ENCODE data around the gene SMAD3.
A peak's percentile ranks its signal among the peaks of the same experiment; 100 is the strongest.
"Not testable (repeated sequence)": the region's sequence is repeated elsewhere in the genome, so short reads cannot be mapped to it uniquely, and the experiment has no call there.

The SMAD3 gene

GRCh38 chr15:67153044-67153443, 87.6 kb downstream of the SMAD3 start:
- POLR2A ChIA-PET; H3K4me3 ChIP-seq (ENCODE audit: control insufficient read depth in 1 of 7, extremely low read depth in 1 of 7, insufficient read depth in 4 of 7, low read depth in 2 of 7, low read length in 6 of 7); H3K27ac ChIP-seq (ENCODE audit: insufficient read depth in 1 of 2, low read depth in 1 of 2, low read length in 2 of 2, poor library complexity in 1 of 2, severe bottlenecking in 2 of 2); CTCF ChIA-PET; H3K9me3 ChIP-seq (ENCODE audit: control extremely low read depth in 1 of 5, control insufficient read depth in 4 of 5, insufficient read depth in 2 of 5, low read depth in 1 of 5, low read length in 4 of 5); H3K27me3 ChIP-seq (replicated peaks in 2 of 5; ENCODE audit: control insufficient read depth in 4 of 5, insufficient read depth in 5 of 5, low read length in 4 of 5); H3K36me3 ChIP-seq (ENCODE audit: control insufficient read depth in 4 of 4, insufficient read depth in 4 of 4, low read length in 3 of 4); DNase-seq: not testable (repeated sequence)
- H3K4me1 ChIP-seq (ENCODE audit: control extremely low read depth in 1 of 4, control insufficient read depth in 4 of 4, insufficient read depth in 4 of 4, low read length in 3 of 4): peaks cover 6 to 36% (median 33%) of the 10 kb centered on the region in 4 experiments
- 98% methylated on average over 6 of the region's 6 CpGs for WGBS (ENCODE audit: insufficient coverage)

DNA sequence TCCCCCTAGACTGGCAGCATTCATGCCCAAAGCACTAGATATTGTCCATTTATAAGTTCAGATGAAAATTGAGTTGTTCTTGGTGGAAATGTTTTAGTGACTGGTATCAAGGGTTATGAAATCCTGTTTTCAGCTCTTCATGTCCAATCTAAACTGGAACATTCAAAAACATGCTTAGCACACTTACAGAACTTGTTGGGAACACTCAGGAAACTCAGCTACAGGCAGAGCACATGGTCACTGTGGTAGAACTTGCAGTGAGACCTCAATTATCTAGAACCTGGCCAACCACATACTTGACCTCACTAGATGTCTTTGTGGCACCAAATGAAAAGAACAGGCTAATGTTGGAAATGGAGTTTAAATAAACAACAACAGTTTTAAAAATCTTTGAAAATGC, 88.8 kb downstream of the SMAD3 start:
- Histone ChIP-seq H3K4me1 (ENCODE audit: control extremely low read depth in 1 of 4, control insufficient read depth in 4 of 4, insufficient read depth in 4 of 4, low read length in 3 of 4) (peaks cover 2 to 31% (median 28%) of the 10 kb centered on the region in 4 experiments), H3K36me3 (ENCODE audit: control insufficient read depth in 4 of 4, insufficient read depth in 4 of 4, low read length in 3 of 4) (peaks cover 0 to 7% (median 3%) of the 10 kb centered on the region in 4 experiments), H3K4me3 (ENCODE audit: control insufficient read depth in 1 of 7, extremely low read depth in 1 of 7, insufficient read depth in 4 of 7, low read depth in 2 of 7, low read length in 6 of 7) (no peak overlapping the region), H3K9me3 (ENCODE audit: control extremely low read depth in 1 of 5, control insufficient read depth in 4 of 5, insufficient read depth in 2 of 5, low read depth in 1 of 5, low read length in 4 of 5) (no peaks in the 10 kb centered on the region), H3K27ac (ENCODE audit: insufficient read depth in 1 of 2, low read depth in 1 of 2, low read length in 2 of 2, poor library complexity in 1 of 2, severe bottlenecking in 2 of 2) (no peak overlapping the region), H3K27me3 (replicated peaks in 2 of 5; ENCODE audit: control insufficient read depth in 4 of 5, insufficient read depth in 5 of 5, low read length in 4 of 5) (no peaks in the 10 kb centered on the region)
- CTCF ChIA-PET: no interaction called here
- POLR2A ChIA-PET: no interaction called here
- no peak for DNase-seq

DNA sequence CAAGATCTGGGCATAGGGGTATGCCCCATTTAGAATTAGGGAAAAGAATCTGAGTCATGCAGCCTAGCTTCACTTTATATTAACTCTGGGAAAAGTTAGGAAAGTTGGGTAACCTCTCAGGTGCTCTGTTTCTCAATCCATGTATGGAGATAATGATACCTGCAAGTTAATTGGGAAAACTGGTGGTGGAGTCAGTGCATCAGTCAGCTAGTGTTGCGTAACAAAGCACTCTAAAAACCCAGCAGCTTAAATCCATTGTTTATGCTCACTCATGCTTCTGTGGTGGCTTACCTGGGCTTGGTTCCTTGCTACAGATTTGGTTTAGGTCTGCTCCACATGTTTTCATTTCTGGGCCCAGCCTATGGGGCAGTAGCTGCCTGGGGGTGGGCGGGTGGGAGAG, 91.0 kb downstream of the SMAD3 start:
- ChIA-PET POLR2A (interaction anchor here (0.6 kb wide), 1 partner anchor 150 kb away, joined by 3 read pairs; no protein-coding TSS in a partner anchor), CTCF (interaction anchor here (0.6 to 1.5 kb wide), 2 partner anchors 14 to 91 kb away, joined by 4 to 5 read pairs; partner anchors contain the start of gene SMAD3)
- H3K36me3 ChIP-seq (ENCODE audit: control insufficient read depth in 4 of 4, insufficient read depth in 4 of 4, low read length in 3 of 4): peaks cover 0 to 7% (median 3%) of the 10 kb centered on the region in 4 experiments
- no peaks in the 10 kb centered on the region for H3K9me3 ChIP-seq (ENCODE audit: control extremely low read depth in 1 of 5, control insufficient read depth in 4 of 5, insufficient read depth in 2 of 5, low read depth in 1 of 5, low read length in 4 of 5)
- no peak for DNase-seq
- H3K27me3 ChIP-seq (replicated peaks in 2 of 5; ENCODE audit: control insufficient read depth in 4 of 5, insufficient read depth in 5 of 5, low read length in 4 of 5): no peaks in the 10 kb centered on the region
- WGBS (ENCODE audit: insufficient coverage): no CpG with 5 or more reads among the region's 2 CpGs
- H3K27ac ChIP-seq (ENCODE audit: insufficient read depth in 1 of 2, low read depth in 1 of 2, low read length in 2 of 2, poor library complexity in 1 of 2, severe bottlenecking in 2 of 2): no peak overlapping the region
- H3K4me3 ChIP-seq (ENCODE audit: control insufficient read depth in 1 of 7, extremely low read depth in 1 of 7, insufficient read depth in 4 of 7, low read depth in 2 of 7, low read length in 6 of 7): no peak overlapping the region
- H3K4me1 ChIP-seq (ENCODE audit: control extremely low read depth in 1 of 4, control insufficient read depth in 4 of 4, insufficient read depth in 4 of 4, low read length in 3 of 4): peaks cover 0 to 20% (median 16%) of the 10 kb centered on the region in 4 experiments

- no peak overlapping the region for H3K27ac ChIP-seq (ENCODE audit: insufficient read depth in 1 of 2, low read depth in 1 of 2, low read length in 2 of 2, poor library complexity in 1 of 2, severe bottlenecking in 2 of 2)
- no peaks in the 10 kb centered on the region for H3K9me3 ChIP-seq (ENCODE audit: control extremely low read depth in 1 of 5, control insufficient read depth in 4 of 5, insufficient read depth in 2 of 5, low read depth in 1 of 5, low read length in 4 of 5)
- H3K4me3 ChIP-seq (ENCODE audit: control insufficient read depth in 1 of 7, extremely low read depth in 1 of 7, insufficient read depth in 4 of 7, low read depth in 2 of 7, low read length in 6 of 7): no peak overlapping the region
- peaks cover 0 to 7% (median 3%) of the 10 kb centered on the region in 4 experiments for H3K36me3 ChIP-seq (ENCODE audit: control insufficient read depth in 4 of 4, insufficient read depth in 4 of 4, low read length in 3 of 4)
- ChIA-PET CTCF (interaction anchor here (1.5 kb wide), 1 partner anchor 14 kb away, joined by 5 read pairs; no protein-coding TSS in a partner anchor), POLR2A (interaction anchor here (0.6 kb wide), 1 partner anchor 149 kb away, joined by 3 read pairs; no protein-coding TSS in a partner anchor)
- H3K4me1 ChIP-seq (ENCODE audit: control extremely low read depth in 1 of 4, control insufficient read depth in 4 of 4, insufficient read depth in 4 of 4, low read length in 3 of 4): peaks cover 0 to 22% (median 19%) of the 10 kb centered on the region in 4 experiments
- 83% methylated on average over 1 of the region's 3 CpGs for WGBS (ENCODE audit: insufficient coverage)
- H3K27me3 ChIP-seq (replicated peaks in 2 of 5; ENCODE audit: control insufficient read depth in 4 of 5, insufficient read depth in 5 of 5, low read length in 4 of 5): no peaks in the 10 kb centered on the region
- DNase-seq: no peak
Measured at GRCh38 chr15:67156834-67157233, 91.4 kb downstream of the SMAD3 start.

- POLR2A ChIA-PET: no interaction called here
- H3K27me3 ChIP-seq (replicated peaks in 2 of 5; ENCODE audit: control insufficient read depth in 4 of 5, insufficient read depth in 5 of 5, low read length in 4 of 5): no peaks in the 10 kb centered on the region
- H3K36me3 ChIP-seq (ENCODE audit: control insufficient read depth in 4 of 4, insufficient read depth in 4 of 4, low read length in 3 of 4): peaks cover 0 to 7% (median 3%) of the 10 kb centered on the region in 4 experiments
- peak overlapping the region in 1 of 7 experiments; percentile 34 for H3K4me3 ChIP-seq (ENCODE audit: control insufficient read depth in 1 of 7, extremely low read depth in 1 of 7, insufficient read depth in 4 of 7, low read depth in 2 of 7, low read length in 6 of 7)
- H3K4me1 ChIP-seq (ENCODE audit: control extremely low read depth in 1 of 4, control insufficient read depth in 4 of 4, insufficient read depth in 4 of 4, low read length in 3 of 4): peaks cover 0 to 22% (median 19%) of the 10 kb centered on the region in 4 experiments
- H3K27ac ChIP-seq (ENCODE audit: insufficient read depth in 1 of 2, low read depth in 1 of 2, low read length in 2 of 2, poor library complexity in 1 of 2, severe bottlenecking in 2 of 2): no peak overlapping the region
- no peak for DNase-seq
- H3K9me3 ChIP-seq (ENCODE audit: control extremely low read depth in 1 of 5, control insufficient read depth in 4 of 5, insufficient read depth in 2 of 5, low read depth in 1 of 5, low read length in 4 of 5): no peaks in the 10 kb centered on the region
- CTCF ChIA-PET: no interaction called here
- WGBS (ENCODE audit: insufficient coverage): 36% methylated on average over 7 of the region's 8 CpGs
Measured at GRCh38 chr15:67157521-67158252, 92.3 kb downstream of the SMAD3 start.

DNA sequence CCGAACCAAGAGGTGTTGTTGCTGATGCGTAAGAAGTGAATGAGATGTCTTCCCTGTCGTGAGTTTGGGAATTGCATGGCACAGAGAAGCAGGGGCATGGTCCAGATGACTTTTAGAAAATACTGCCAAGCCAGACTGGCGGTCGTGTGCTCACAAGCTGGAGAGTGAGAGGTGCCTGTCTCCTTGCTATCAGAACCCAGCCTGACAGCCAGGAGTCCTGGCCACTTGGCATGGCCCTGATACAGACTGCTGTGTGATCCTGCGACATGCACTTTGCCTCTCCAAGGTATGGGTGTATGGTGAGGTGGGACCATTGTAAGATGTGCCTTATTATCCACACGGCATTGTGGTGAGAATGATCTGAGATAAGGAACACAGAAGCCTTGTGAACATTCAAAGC, 93.0 kb downstream of the SMAD3 start:
- CTCF ChIA-PET: no interaction called here
- 97% methylated on average over 7 of the region's 7 CpGs for WGBS (ENCODE audit: insufficient coverage)
- no peaks in the 10 kb centered on the region for H3K27me3 ChIP-seq (replicated peaks in 2 of 5; ENCODE audit: control insufficient read depth in 4 of 5, insufficient read depth in 5 of 5, low read length in 4 of 5)
- no peak overlapping the region for H3K27ac ChIP-seq (ENCODE audit: insufficient read depth in 1 of 2, low read depth in 1 of 2, low read length in 2 of 2, poor library complexity in 1 of 2, severe bottlenecking in 2 of 2)
- peaks cover 0 to 7% (median 3%) of the 10 kb centered on the region in 4 experiments for H3K36me3 ChIP-seq (ENCODE audit: control insufficient read depth in 4 of 4, insufficient read depth in 4 of 4, low read length in 3 of 4)
- POLR2A ChIA-PET: no interaction called here
- H3K9me3 ChIP-seq (ENCODE audit: control extremely low read depth in 1 of 5, control insufficient read depth in 4 of 5, insufficient read depth in 2 of 5, low read depth in 1 of 5, low read length in 4 of 5): no peaks in the 10 kb centered on the region
- H3K4me1 ChIP-seq (ENCODE audit: control extremely low read depth in 1 of 4, control insufficient read depth in 4 of 4, insufficient read depth in 4 of 4, low read length in 3 of 4): peaks cover 0 to 22% (median 19%) of the 10 kb centered on the region in 4 experiments
- no peak overlapping the region for H3K4me3 ChIP-seq (ENCODE audit: control insufficient read depth in 1 of 7, extremely low read depth in 1 of 7, insufficient read depth in 4 of 7, low read depth in 2 of 7, low read length in 6 of 7)
- no peak for DNase-seq

DNA sequence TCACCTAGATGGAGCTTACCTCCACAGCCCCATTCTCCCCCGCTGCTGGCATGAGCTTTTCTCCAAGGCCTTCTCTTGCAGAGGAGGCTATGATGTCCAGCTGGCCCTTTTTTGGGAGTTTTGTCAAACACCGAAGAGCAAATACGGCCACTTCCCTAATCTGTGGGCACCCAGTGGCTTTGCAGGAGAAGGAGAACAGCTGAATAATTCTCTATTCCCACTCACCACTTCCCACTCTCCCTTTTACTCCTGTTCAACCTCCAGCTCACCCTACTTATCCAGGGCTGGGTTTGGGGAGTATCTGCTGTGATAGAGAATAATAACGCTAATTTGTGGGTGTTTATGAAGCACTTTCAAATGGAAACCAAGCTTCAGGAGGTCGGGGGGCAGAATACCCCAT, 96.0 kb downstream of the SMAD3 start:
- H3K27ac ChIP-seq (ENCODE audit: insufficient read depth in 1 of 2, low read depth in 1 of 2, low read length in 2 of 2, poor library complexity in 1 of 2, severe bottlenecking in 2 of 2): no peak overlapping the region
- POLR2A ChIA-PET: interaction anchor here (0.6 kb wide), 1 partner anchor 89 kb away, joined by 3 read pairs; no protein-coding TSS in a partner anchor
- CTCF ChIA-PET: interaction anchor here (0.7 to 1.3 kb wide), 4 partner anchors 20 to 91 kb away, joined by 3 to 4 read pairs (median 4); no protein-coding TSS in a partner anchor

More for the DNA sequence above, 96.0 kb downstream of the SMAD3 start:
- Histone ChIP-seq H3K4me3 (ENCODE audit: control insufficient read depth in 1 of 7, extremely low read depth in 1 of 7, insufficient read depth in 4 of 7, low read depth in 2 of 7, low read length in 6 of 7) (no peak overlapping the region), H3K36me3 (ENCODE audit: control insufficient read depth in 4 of 4, insufficient read depth in 4 of 4, low read length in 3 of 4) (peaks cover 0 to 21% (median 8%) of the 10 kb centered on the region in 4 experiments), H3K4me1 (ENCODE audit: control extremely low read depth in 1 of 4, control insufficient read depth in 4 of 4, insufficient read depth in 4 of 4, low read length in 3 of 4) (peaks cover 0 to 22% (median 19%) of the 10 kb centered on the region in 4 experiments), H3K27me3 (replicated peaks in 2 of 5; ENCODE audit: control insufficient read depth in 4 of 5, insufficient read depth in 5 of 5, low read length in 4 of 5) (no peaks in the 10 kb centered on the region), H3K9me3 (ENCODE audit: control extremely low read depth in 1 of 5, control insufficient read depth in 4 of 5, insufficient read depth in 2 of 5, low read depth in 1 of 5, low read length in 4 of 5) (no peaks in the 10 kb centered on the region)
- 80% methylated on average over 4 of the region's 5 CpGs for WGBS (ENCODE audit: insufficient coverage)
- no peak for DNase-seq
